Panc1 (cell line): ENCODE results near the gene ERCC6.

Experiments
- CTCF ChIP-seq: fragments of 450-650 bp; IDR thresholded peaks from 2 replicates; pipeline ENCODE4 v1.5.1; 2017; ENCODE audit warnings: mild to moderate bottlenecking
- SIN3A ChIP-seq: IDR thresholded peaks from 2 replicates; pipeline ENCODE4 v1.6.1; 2012; ENCODE audit warnings: low read depth, mild to moderate bottlenecking, low read length, moderate library complexity, borderline replicate concordance; ENCODE audit not compliant: insufficient read depth

- TF ChIP-seq CTCF: no peak
- TF ChIP-seq SIN3A: no peak
These were observed 30.7 kb downstream of the ERCC6 start for GRCh38 chr10:49508249-49508648.
